Spleen (tissue), 11 donors: ENCODE measurements around the gene ADAMTS19. TPM values are rescaled to one million over a fixed set of nuclear protein-coding genes. Genes with fewer than 3 reads are reported as not detected.
A peak's percentile ranks its signal among the peaks of the same experiment; 100 is the strongest.

ENCODE experiments used
- DNase-seq: peaks from one replicate; pipeline ENCODE4 v3.0.0-alpha.2; 2020
- H3K27ac ChIP-seq, 8 donors: fragments of 200-600 bp; sonication (generic) in 7 of 8; 1 replicate in 4 of 8; 2 replicates in 4 of 8; pipeline versions ENCODE4 v1.5.0 to v1.8.0; 2016 to 2021; ENCODE audit warnings: inconsistent platforms in 4 of 8, mild to moderate bottlenecking in 4 of 8, moderate library complexity in 1 of 8
- H3K27me3 ChIP-seq, 7 donors: fragments of 200-600 bp; sonication (generic) in 6 of 7; replicated peaks in 1 of 7; 1 replicate in 4 of 7; 2 replicates in 3 of 7; pipeline versions ENCODE4 v1.5.0 to v1.8.0; 2016 to 2021; ENCODE audit warnings: inconsistent platforms in 3 of 7, mild to moderate bottlenecking in 1 of 7
- H3K36me3 ChIP-seq, 6 donors: fragments of 200-600 bp; sonication (generic) in 5 of 6; 1 replicate in 4 of 6; 2 replicates in 2 of 6; pipeline versions ENCODE4 v1.5.0 to v1.8.0; 2016 to 2021; ENCODE audit warnings: inconsistent platforms in 2 of 6
- H3K4me1 ChIP-seq, 6 donors: fragments of 200-600 bp; sonication (generic) in 5 of 6; 1 replicate in 3 of 6; 2 replicates in 3 of 6; pipeline versions ENCODE4 v1.5.0 to v1.8.0; 2016 to 2021; ENCODE audit warnings: inconsistent platforms in 3 of 6
- H3K4me3 ChIP-seq, 8 donors: fragments of 200-600 bp; sonication (generic) in 7 of 8; 1 replicate in 4 of 8; 2 replicates in 4 of 8; pipeline versions ENCODE4 v1.5.0 to v1.8.0; 2016 to 2021; ENCODE audit warnings: inconsistent platforms in 4 of 8, mild to moderate bottlenecking in 4 of 8, moderate library complexity in 2 of 8
- H3K9me3 ChIP-seq, 8 donors: fragments of 200-600 bp; sonication (generic) in 7 of 8; 1 replicate in 4 of 8; 2 replicates in 4 of 8; pipeline versions ENCODE4 v1.5.0 to v1.8.0; 2016 to 2021; ENCODE audit warnings: inconsistent platforms in 4 of 8
- CTCF ChIP-seq, 11 experiments: fragments of 200-600 bp in 7 of 11; fragments of 450-650 bp in 4 of 11; sonication (generic) in 4 of 11; IDR thresholded peaks in 8 of 11; conservative IDR thresholded peaks in 3 of 11; 1 replicate in 7 of 11; 2 replicates in 4 of 11; pipeline versions ENCODE4 v1.4.0 to v1.8.0; 2016 to 2021; ENCODE audit warnings: antibody characterized with exemption in 11 of 11, inconsistent platforms in 4 of 11, mild to moderate bottlenecking in 1 of 11
- POLR2A ChIP-seq, 3 donors: fragments of 450-650 bp; IDR thresholded peaks; one replicate each; pipeline ENCODE4 v1.5.1; 2017; ENCODE audit warnings: antibody characterized with exemption in 3 of 3, mild to moderate bottlenecking in 1 of 3
- POLR2AphosphoS5 ChIP-seq, 3 donors: sonication (generic); formaldehyde crosslinking; IDR thresholded peaks; one replicate each; pipeline ENCODE4 v1.5.1; 2017; ENCODE audit warnings: antibody characterized with exemption in 3 of 3
- WGBS, 5 donors: extraction: QIAGEN DNeasy Blood & Tissue Kit in 3 of 5; methylation state at CpG; one replicate each; pipeline versions ENCODE4 v1.1.5 to v1.1.7; 2013 to 2018; 5-methylcytosine and 5-hydroxymethylcytosine counted together
- intact Hi-C: fragments of 100-400 bp; cut with DNase I; formaldehyde crosslinking; loops from one replicate; pipeline ENCODE4 v1.15.0; 2023; ENCODE audit warnings: low total_unique reads
- polyA plus RNA-seq, 3 donors: library from polyadenylated mRNA; stranded (reverse); fragments of 200-250 nt; gene quantifications; one replicate each; pipeline ENCODE4 v1.2.1, GENCODE V29; 2013
- total RNA-seq, 7 donors: library from RNA; depleted of rRNA in 3 of 7; stranded (reverse); fragments of >200 nt in 3 of 7; fragmentation: NEBNext Ultra II Directional in 4 of 7; extraction: Animal tissue kit (Norgen Biotek cat#: 25700) in 4 of 7; gene quantifications; one replicate each; pipeline versions ENCODE4 v1.1.0 to v1.2.1, GENCODE V29; 2016 to 2021
- donor health status: healthy with polysubstance abuse.
- donor health status: DM: no; HTN: no; CAD: no; lungs with moderate emphysema.
- donor health status: DM: no; HTN: no; CAD: no.
- donor health status: Bipolar disorder and iron deficiency.
- donor health status: healthy.
- donor health status: DM: no; HTN: no; CAD: no.
- donor health status: DM: yes; HTN: yes; CAD: no.

Gene ADAMTS19
- total and polyA plus RNA-seq, 10 donors: 0.02 TPM; not detected in 9

GRCh38 chr5:129760636-129761325 is 300.7 kb downstream of the ADAMTS19 start:
- H3K27me3 ChIP-seq: no peaks in the 10 kb centered on the region
- TF ChIP-seq POLR2A (IDR thresholded peaks at IDR 0.05) (no peak), CTCF (IDR thresholded peaks at IDR 0.05 in 8 of 11, conservative IDR thresholded peaks at IDR 0.05 in 3 of 11) (no peak), POLR2AphosphoS5 (IDR thresholded peaks at IDR 0.05) (no peak)
- H3K4me3 ChIP-seq: no peak overlapping the region
- H3K36me3 ChIP-seq: no peaks in the 10 kb centered on the region
- intact Hi-C loops: no loop called here
- no peak for DNase-seq
- WGBS, 5 donors: 83 to 95% (median 92%) methylated on average over 1 of the region's 1 CpG
- H3K9me3 ChIP-seq: no peaks in the 10 kb centered on the region
- H3K27ac ChIP-seq: no peak overlapping the region
- H3K4me1 ChIP-seq: no peaks in the 10 kb centered on the region

- Histone ChIP-seq H3K27ac (no peak overlapping the region), H3K4me3 (no peak overlapping the region), H3K36me3 (no peaks in the 10 kb centered on the region), H3K4me1 (no peaks in the 10 kb centered on the region), H3K9me3 (no peaks in the 10 kb centered on the region), H3K27me3 (no peaks in the 10 kb centered on the region)
- DNase-seq: no peak
- TF ChIP-seq CTCF (IDR thresholded peaks at IDR 0.05 in 8 of 11, conservative IDR thresholded peaks at IDR 0.05 in 3 of 11): no peak
- TF ChIP-seq POLR2AphosphoS5 (IDR thresholded peaks at IDR 0.05): no peak
- TF ChIP-seq POLR2A (IDR thresholded peaks at IDR 0.05): no peak
- WGBS, 5 donors: 86 to 91% (median 90%) methylated on average over 1 of the region's 1 CpG
- intact Hi-C loops: no loop called here
These were observed 303.6 kb downstream of the ADAMTS19 start for GRCh38 chr5:129763651-129764050.

DNA sequence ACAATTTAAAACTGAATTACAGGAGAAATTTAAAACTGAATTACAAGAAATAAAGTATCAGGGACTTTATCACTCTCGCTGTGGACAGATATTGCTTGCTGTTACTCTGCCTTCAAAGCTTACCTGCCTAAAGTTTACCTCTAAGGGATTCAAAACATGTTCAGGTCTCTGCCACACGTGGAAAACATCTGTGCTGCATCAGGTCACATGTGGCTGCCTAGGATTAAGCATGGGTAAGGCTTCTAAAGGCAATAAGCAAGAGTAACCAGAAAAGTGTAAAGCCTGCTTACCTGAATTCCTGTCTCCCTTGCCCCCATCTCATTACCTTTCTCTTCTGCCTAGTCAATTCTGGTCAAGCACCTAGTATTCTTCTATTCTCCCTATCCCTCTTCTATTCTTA is 306.7 kb downstream of the ADAMTS19 start:
- H3K27ac ChIP-seq: no peak overlapping the region
- DNase-seq: no peak
- no peaks in the 10 kb centered on the region for H3K36me3 ChIP-seq
- no peaks in the 10 kb centered on the region for H3K4me1 ChIP-seq
- 55 to 78% (median 77%) methylated on average over 2 of the region's 2 CpGs for WGBS, 5 donors
- H3K27me3 ChIP-seq: no peaks in the 10 kb centered on the region
- intact Hi-C loops: loop anchor here (5.0 kb wide), 1 partner anchor 864 kb away; no protein-coding TSS in a partner anchor
- no peak overlapping the region for H3K4me3 ChIP-seq
- TF ChIP-seq CTCF (IDR thresholded peaks at IDR 0.05 in 8 of 11, conservative IDR thresholded peaks at IDR 0.05 in 3 of 11) (no peak), POLR2AphosphoS5 (IDR thresholded peaks at IDR 0.05) (no peak), POLR2A (IDR thresholded peaks at IDR 0.05) (no peak)
- H3K9me3 ChIP-seq: no peaks in the 10 kb centered on the region

- Histone ChIP-seq H3K9me3 (no peaks in the 10 kb centered on the region), H3K36me3 (no peaks in the 10 kb centered on the region), H3K4me1 (no peaks in the 10 kb centered on the region), H3K27me3 (peaks cover 0 to 2% (median 0%) of the 10 kb centered on the region in 7 donors), H3K4me3 (no peak overlapping the region), H3K27ac (no peak overlapping the region)
- WGBS, 5 donors: 1 to 2% (median 1%) methylated on average over 3 of the region's 3 CpGs
- intact Hi-C loops: loop anchor here (5.0 kb wide), 1 partner anchor 866 kb away; no protein-coding TSS in a partner anchor
- DNase-seq: no peak
- TF ChIP-seq POLR2AphosphoS5 (IDR thresholded peaks at IDR 0.05) (no peak), CTCF (IDR thresholded peaks at IDR 0.05 in 8 of 11, conservative IDR thresholded peaks at IDR 0.05 in 3 of 11) (peak; percentile 60 to 92 (median 84)), POLR2A (IDR thresholded peaks at IDR 0.05) (no peak)
These were observed 307.9 kb downstream of the ADAMTS19 start for GRCh38 chr5:129767927-129768380.
